ENCODE measurements around the gene UBE2J2.
A peak's percentile ranks its signal among the peaks of the same experiment; 100 is the strongest.

Gene UBE2J2

GRCh38 chr1:1311107-1312104 is 37.8 kb upstream of the UBE2J2 start:
- no peaks in the 10 kb centered on the region for H3K27me3 ChIP-seq
- DNase-seq = no peak
- H3K27ac ChIP-seq = no peak overlapping the region
- H3K4me3 ChIP-seq = no peak overlapping the region
- H3K36me3 ChIP-seq = peaks cover 36 to 57% (median 57%) of the 10 kb centered on the region in 3 donors
- intact Hi-C loops (cut with DNase I; ENCODE audit: low total_unique reads) = no loop called here
- TF ChIP-seq, protein P1, sequence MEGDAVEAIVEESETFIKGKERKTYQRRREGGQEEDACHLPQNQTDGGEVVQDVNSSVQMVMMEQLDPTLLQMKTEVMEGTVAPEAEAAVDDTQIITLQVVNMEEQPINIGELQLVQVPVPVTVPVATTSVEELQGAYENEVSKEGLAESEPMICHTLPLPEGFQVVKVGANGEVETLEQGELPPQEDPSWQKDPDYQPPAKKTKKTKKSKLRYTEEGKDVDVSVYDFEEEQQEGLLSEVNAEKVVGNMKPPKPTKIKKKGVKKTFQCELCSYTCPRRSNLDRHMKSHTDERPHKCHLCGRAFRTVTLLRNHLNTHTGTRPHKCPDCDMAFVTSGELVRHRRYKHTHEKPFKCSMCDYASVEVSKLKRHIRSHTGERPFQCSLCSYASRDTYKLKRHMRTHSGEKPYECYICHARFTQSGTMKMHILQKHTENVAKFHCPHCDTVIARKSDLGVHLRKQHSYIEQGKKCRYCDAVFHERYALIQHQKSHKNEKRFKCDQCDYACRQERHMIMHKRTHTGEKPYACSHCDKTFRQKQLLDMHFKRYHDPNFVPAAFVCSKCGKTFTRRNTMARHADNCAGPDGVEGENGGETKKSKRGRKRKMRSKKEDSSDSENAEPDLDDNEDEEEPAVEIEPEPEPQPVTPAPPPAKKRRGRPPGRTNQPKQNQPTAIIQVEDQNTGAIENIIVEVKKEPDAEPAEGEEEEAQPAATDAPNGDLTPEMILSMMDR (IDR thresholded peaks at IDR 0.05) = no peak
- H3K9me3 ChIP-seq = no peaks in the 10 kb centered on the region
- H3K4me1 ChIP-seq = peaks cover 0 to 29% (median 23%) of the 10 kb centered on the region in 4 donors

DNA sequence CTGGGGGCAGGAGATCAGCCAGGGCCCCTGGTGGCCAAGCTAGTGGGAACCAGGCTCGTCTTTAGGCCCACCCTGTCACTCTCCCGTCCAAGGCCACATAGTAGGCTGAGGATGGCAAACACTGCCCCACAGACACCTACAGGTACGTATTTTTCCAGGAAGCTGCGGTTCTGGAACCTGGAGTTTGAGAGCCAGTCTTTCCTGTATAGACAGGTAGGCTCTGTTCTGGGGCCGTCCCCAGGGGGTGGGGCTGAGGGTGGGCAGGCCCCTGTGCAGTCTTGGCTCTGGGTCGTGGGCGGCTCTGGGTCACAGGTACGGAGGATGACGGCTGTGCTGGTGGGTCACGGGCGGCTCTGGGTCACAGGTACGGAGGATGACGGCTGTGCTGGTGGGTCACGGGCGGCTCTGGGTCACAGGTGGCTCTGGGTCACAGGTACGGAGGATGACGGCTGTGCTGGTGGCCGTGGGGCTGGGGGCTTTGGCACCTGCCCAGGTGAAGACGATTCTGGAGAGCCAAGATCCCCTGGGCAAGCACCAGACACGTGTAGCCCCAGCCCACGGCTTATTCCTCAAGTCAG is 36.9 kb upstream of the UBE2J2 start:
- H3K36me3 ChIP-seq = peaks cover 36 to 50% (median 49%) of the 10 kb centered on the region in 3 donors
- no peaks in the 10 kb centered on the region for H3K27me3 ChIP-seq
- H3K9me3 ChIP-seq = no peaks in the 10 kb centered on the region
- DNase-seq = no peak
- peaks cover 0 to 38% (median 32%) of the 10 kb centered on the region in 4 donors for H3K4me1 ChIP-seq
- TF ChIP-seq, protein P1 (IDR thresholded peaks at IDR 0.05) = no peak
- intact Hi-C loops (cut with DNase I; ENCODE audit: low total_unique reads) = no loop called here
- peak overlapping the region in 1 of 2 donors; percentile 97 for H3K27ac ChIP-seq
- no peak overlapping the region for H3K4me3 ChIP-seq

DNA sequence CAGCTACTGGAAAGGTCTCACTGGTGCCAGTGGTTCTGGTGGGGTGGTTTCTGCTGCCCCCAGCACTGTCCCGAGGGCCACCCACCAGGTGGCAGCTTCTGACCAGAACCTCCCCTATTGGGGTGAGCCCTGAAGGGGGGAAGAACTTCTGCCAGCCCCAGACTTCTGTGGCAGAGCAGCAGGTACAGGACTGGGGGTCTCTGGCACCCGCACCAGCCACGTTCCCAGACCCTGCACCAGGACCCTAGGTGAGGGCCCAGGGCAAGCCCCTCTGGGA is 36.4 kb upstream of the UBE2J2 start:
- Histone ChIP-seq H3K4me1 (peaks cover 0 to 43% (median 37%) of the 10 kb centered on the region in 4 donors), H3K27me3 (no peaks in the 10 kb centered on the region), H3K27ac (peak overlapping the region in 1 of 2 donors; percentile 97), H3K36me3 (peaks cover 36 to 47% (median 45%) of the 10 kb centered on the region in 3 donors), H3K9me3 (no peaks in the 10 kb centered on the region), H3K4me3 (no peak overlapping the region)
- intact Hi-C loops (cut with DNase I; ENCODE audit: low total_unique reads) = no loop called here
- no peak for DNase-seq
- TF ChIP-seq, protein P1 (IDR thresholded peaks at IDR 0.05) = no peak

- TF ChIP-seq, protein P1 (IDR thresholded peaks at IDR 0.05) = no peak
- DNase-seq = peak; percentile 44 to 78
- Histone ChIP-seq H3K27ac (peak overlapping the region; percentile 92 to 97), H3K27me3 (no peaks in the 10 kb centered on the region), H3K4me3 (peak overlapping the region; percentile 80 to 94), H3K36me3 (peaks cover 30 to 41% (median 39%) of the 10 kb centered on the region in 3 donors), H3K4me1 (peaks cover 0 to 48% (median 42%) of the 10 kb centered on the region in 4 donors), H3K9me3 (no peaks in the 10 kb centered on the region)
- intact Hi-C loops (cut with DNase I; ENCODE audit: low total_unique reads) = no loop called here
These were observed 35.8 kb upstream of the UBE2J2 start for GRCh38 chr1:1309251-1310108.

GRCh38 chr1:1308756-1309250 is 35.1 kb upstream of the UBE2J2 start:
- Histone ChIP-seq H3K4me1 (peaks cover 0 to 55% (median 48%) of the 10 kb centered on the region in 4 donors), H3K4me3 (peak overlapping the region; percentile 80 to 94), H3K27me3 (no peaks in the 10 kb centered on the region), H3K27ac (peak overlapping the region; percentile 92 to 97), H3K36me3 (peaks cover 26 to 34% (median 33%) of the 10 kb centered on the region in 3 donors), H3K9me3 (no peaks in the 10 kb centered on the region)
- TF ChIP-seq, protein P1 (IDR thresholded peaks at IDR 0.05) = no peak
- no peak for DNase-seq
- intact Hi-C loops (cut with DNase I; ENCODE audit: low total_unique reads) = no loop called here

Measured in tibial artery (tissue), 4 donors.